Stimulated activated CD8-positive, alpha-beta memory T cell treated with anti-CD3 and anti-CD28 coated beads, Interleukin-2, amount 100 ng/mL, for 48 hours (primary cell): ENCODE data around the gene POM121L2.
"Not testable (repeated sequence)": the region's sequence is repeated elsewhere in the genome, so short reads cannot be mapped to it uniquely, and the experiment has no call there.

ENCODE experiments used
- DNase-seq, 2 donors: peaks; one replicate each; pipeline ENCODE4 v3.0.0-alpha.2; 2020; ENCODE audit warnings: low read depth in 2 of 2

POM121L2 gene

GRCh38 chr6:27294409-27294808, 17.7 kb downstream of the POM121L2 start:
- DNase-seq: no peak

- no peak for DNase-seq
Measured at GRCh38 chr6:27293436-27294098, 18.5 kb downstream of the POM121L2 start.

GRCh38 chr6:27290850-27291208, 21.2 kb downstream of the POM121L2 start:
- no peak for DNase-seq

- DNase-seq: no peak
Measured at GRCh38 chr6:27290065-27290849, 21.8 kb downstream of the POM121L2 start.

GRCh38 chr6:27288136-27289044, 23.7 kb downstream of the POM121L2 start:
- no peak for DNase-seq

GRCh38 chr6:27287751-27288135, 24.3 kb downstream of the POM121L2 start:
- no peak for DNase-seq

- DNase-seq: no peak
Measured at GRCh38 chr6:27286141-27286540, 25.9 kb downstream of the POM121L2 start.

- no peak for DNase-seq
Measured at GRCh38 chr6:27283279-27283678, 28.8 kb downstream of the POM121L2 start.

GRCh38 chr6:27281569-27281968, 30.5 kb downstream of the POM121L2 start:
- DNase-seq: no peak

- DNase-seq: no peak
Measured at GRCh38 chr6:27281105-27281539, 31.0 kb downstream of the POM121L2 start.

- DNase-seq: no peak
Measured at GRCh38 chr6:27280540-27281000, 31.5 kb downstream of the POM121L2 start.

GRCh38 chr6:27280064-27280539, 32.0 kb downstream of the POM121L2 start:
- peak; percentile 16 to 30 for DNase-seq

GRCh38 chr6:27279513-27280063, 32.5 kb downstream of the POM121L2 start:
- DNase-seq: no peak

GRCh38 chr6:27275025-27275956, 36.8 kb downstream of the POM121L2 start:
- DNase-seq: peak; percentile 16 to 18

- DNase-seq: no peak
Measured at GRCh38 chr6:27273783-27274182, 38.3 kb downstream of the POM121L2 start.

GRCh38 chr6:27268803-27269202, 43.3 kb downstream of the POM121L2 start:
- no peak for DNase-seq

GRCh38 chr6:27267857-27268434, 44.1 kb downstream of the POM121L2 start:
- no peak for DNase-seq

- DNase-seq: not testable (repeated sequence)
Measured at GRCh38 chr6:27267003-27267402, 45.1 kb downstream of the POM121L2 start.

GRCh38 chr6:27263886-27264285, 48.2 kb downstream of the POM121L2 start:
- no peak for DNase-seq

- DNase-seq: no peak
Measured at GRCh38 chr6:27260836-27261375, 51.2 kb downstream of the POM121L2 start.
